Effector memory CD4-positive, alpha-beta T cell (primary cell): ENCODE results near the gene TMEM17.

Source experiments
- DNase-seq, 3 donors: peaks; one replicate each; pipeline ENCODE4 v3.0.0-alpha.2; 2020
- H3K27ac ChIP-seq: 2 replicates; pipeline ENCODE4 v1.7.0; 2013; ENCODE audit warnings: mild to moderate bottlenecking, low read length, moderate library complexity; ENCODE audit not compliant: insufficient read depth, poor library complexity, severe bottlenecking
- H3K27me3 ChIP-seq: replicated peaks from 2 replicates; pipeline ENCODE4 v1.7.0; 2013; ENCODE audit warnings: mild to moderate bottlenecking, low read length; ENCODE audit not compliant: insufficient read depth, control insufficient read depth, poor library complexity, severe bottlenecking
- H3K36me3 ChIP-seq: 2 replicates; pipeline ENCODE4 v1.7.0; 2013; ENCODE audit warnings: mild to moderate bottlenecking, low read length, moderate library complexity; ENCODE audit not compliant: control insufficient read depth, insufficient read depth
- H3K4me1 ChIP-seq: 2 replicates; pipeline ENCODE4 v1.7.0; 2013; ENCODE audit warnings: low read length, mild to moderate bottlenecking; ENCODE audit not compliant: control insufficient read depth, insufficient read depth, poor library complexity, severe bottlenecking
- H3K4me3 ChIP-seq: 2 replicates; pipeline ENCODE4 v1.7.0; 2013; ENCODE audit warnings: low read length, low read depth, mild to moderate bottlenecking; ENCODE audit not compliant: insufficient read depth, poor library complexity, severe bottlenecking
- H3K9me3 ChIP-seq: 2 replicates; pipeline ENCODE4 v1.7.0; 2013; ENCODE audit warnings: mild to moderate bottlenecking, low read length, moderate library complexity; ENCODE audit not compliant: control insufficient read depth

The TMEM17 gene

GRCh38 chr2:62512384-62512783, 6.4 kb upstream of the TMEM17 start:
- DNase-seq: no peak
- no peaks in the 10 kb centered on the region for H3K4me1 ChIP-seq
- peaks cover 3% of the 10 kb centered on the region for H3K27me3 ChIP-seq
- H3K36me3 ChIP-seq: no peaks in the 10 kb centered on the region
- no peak overlapping the region for H3K27ac ChIP-seq
- H3K4me3 ChIP-seq: no peak overlapping the region
- no peaks in the 10 kb centered on the region for H3K9me3 ChIP-seq

GRCh38 chr2:62511636-62512035, 5.6 kb upstream of the TMEM17 start:
- peaks cover 3% of the 10 kb centered on the region for H3K27me3 ChIP-seq
- DNase-seq: no peak
- H3K4me3 ChIP-seq: no peak overlapping the region
- H3K36me3 ChIP-seq: no peaks in the 10 kb centered on the region
- H3K4me1 ChIP-seq: no peaks in the 10 kb centered on the region
- no peak overlapping the region for H3K27ac ChIP-seq
- no peaks in the 10 kb centered on the region for H3K9me3 ChIP-seq

GRCh38 chr2:62506421-62506750, 391 bp upstream of the TMEM17 start:
- no peaks in the 10 kb centered on the region for H3K36me3 ChIP-seq
- H3K4me3 ChIP-seq: peak overlapping the region; percentile 58
- peaks cover 3% of the 10 kb centered on the region for H3K27me3 ChIP-seq
- no peak overlapping the region for H3K27ac ChIP-seq
- no peaks in the 10 kb centered on the region for H3K9me3 ChIP-seq
- DNase-seq: no peak
- H3K4me1 ChIP-seq: no peaks in the 10 kb centered on the region

DNA sequence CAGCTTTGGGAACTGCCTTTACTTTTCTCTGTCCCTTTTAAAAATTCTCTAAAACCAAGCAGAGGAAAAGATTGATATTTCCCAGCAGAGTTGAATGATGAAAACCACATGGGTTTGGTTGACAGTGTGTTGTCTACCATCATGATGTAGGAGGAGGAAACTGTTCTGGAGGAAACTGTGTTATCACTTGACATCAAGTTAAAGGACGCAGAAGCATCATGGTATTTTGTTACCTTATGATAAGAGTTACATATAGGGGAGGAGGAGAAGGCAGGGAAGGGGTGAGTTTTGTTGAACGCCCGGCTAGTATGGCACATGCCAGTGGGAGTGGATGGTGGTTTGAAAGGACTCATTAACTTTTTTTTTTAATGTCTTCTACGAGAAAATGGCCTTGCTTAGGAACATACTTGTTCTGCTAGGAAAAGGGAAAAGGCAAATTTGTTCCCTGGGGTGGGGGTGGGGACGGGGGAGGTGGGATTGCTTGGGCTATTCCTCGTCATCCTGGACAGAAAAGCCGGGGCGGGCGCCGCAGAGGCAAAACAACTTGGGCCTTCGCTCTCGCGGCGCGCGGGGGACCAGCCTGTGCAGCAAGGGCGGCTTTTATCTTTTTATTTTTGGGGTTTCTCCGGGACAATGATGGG, 766 bp downstream of the TMEM17 start:
- Histone ChIP-seq H3K27me3 (peaks cover 3% of the 10 kb centered on the region), H3K9me3 (no peaks in the 10 kb centered on the region), H3K4me3 (peak overlapping the region; percentile 58), H3K4me1 (no peaks in the 10 kb centered on the region), H3K27ac (no peak overlapping the region), H3K36me3 (no peaks in the 10 kb centered on the region)
- DNase-seq: no peak

- peaks cover 3% of the 10 kb centered on the region for H3K27me3 ChIP-seq
- H3K27ac ChIP-seq: no peak overlapping the region
- no peaks in the 10 kb centered on the region for H3K4me1 ChIP-seq
- no peaks in the 10 kb centered on the region for H3K9me3 ChIP-seq
- no peak overlapping the region for H3K4me3 ChIP-seq
- H3K36me3 ChIP-seq: no peaks in the 10 kb centered on the region
- no peak for DNase-seq
Observed at GRCh38 chr2:62504657-62505056, 1.3 kb downstream of the TMEM17 start.

DNA sequence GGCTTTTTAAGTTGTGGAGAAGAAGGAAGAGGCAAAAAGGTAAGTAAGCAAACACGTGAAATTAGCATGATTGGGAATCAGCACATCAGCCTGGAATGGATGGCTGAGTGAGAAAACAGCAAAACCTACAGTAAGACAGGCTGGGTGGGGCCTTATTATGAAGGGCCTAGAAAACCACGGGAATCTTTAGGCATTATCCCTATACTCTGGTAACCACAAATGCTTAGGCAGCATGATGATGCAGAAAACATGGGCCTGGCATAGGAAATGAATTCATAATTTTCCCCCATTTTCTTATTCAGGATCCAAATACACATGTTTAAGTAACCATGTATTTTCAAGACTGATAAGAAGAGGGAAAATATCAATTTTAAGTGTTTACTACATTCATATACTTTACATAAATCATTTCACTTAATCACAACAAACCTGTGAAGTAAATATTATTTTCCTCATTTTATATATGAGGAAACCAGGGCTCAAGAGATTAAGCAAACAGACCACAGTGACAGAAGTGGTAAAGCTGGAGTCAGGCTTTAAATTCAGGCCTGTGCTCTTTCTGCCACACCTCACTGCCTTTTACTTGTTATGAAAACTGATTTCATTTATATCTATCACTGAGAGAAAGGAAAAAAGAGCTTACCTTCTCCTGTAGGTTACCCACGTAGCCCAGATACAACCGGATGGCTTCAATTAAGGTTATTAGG, 4.0 kb downstream of the TMEM17 start:
- H3K27me3 ChIP-seq: no peaks in the 10 kb centered on the region
- no peaks in the 10 kb centered on the region for H3K36me3 ChIP-seq
- no peak overlapping the region for H3K27ac ChIP-seq
- H3K9me3 ChIP-seq: no peaks in the 10 kb centered on the region
- no peaks in the 10 kb centered on the region for H3K4me1 ChIP-seq
- no peak for DNase-seq
- H3K4me3 ChIP-seq: no peak overlapping the region

DNA sequence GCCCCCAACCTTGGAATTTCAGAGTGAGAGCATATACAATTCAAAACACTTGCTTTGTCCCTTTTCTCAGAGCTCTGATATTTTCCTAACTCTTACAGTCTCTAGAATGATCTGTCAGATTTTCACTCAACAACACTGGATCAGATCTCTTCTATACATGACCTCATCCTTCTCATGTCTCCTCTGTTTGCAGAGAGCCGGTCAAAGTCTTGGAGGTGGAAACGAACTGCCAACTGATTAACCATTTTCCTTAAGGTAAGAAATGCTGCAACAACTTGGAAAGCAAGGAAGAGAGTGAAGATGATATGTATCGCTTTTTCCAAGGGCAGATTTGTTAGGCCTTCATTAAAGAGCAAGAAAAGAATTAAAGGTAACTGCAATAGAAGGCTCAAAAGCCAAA, 4.9 kb downstream of the TMEM17 start:
- no peaks in the 10 kb centered on the region for H3K9me3 ChIP-seq
- no peaks in the 10 kb centered on the region for H3K27me3 ChIP-seq
- no peak overlapping the region for H3K4me3 ChIP-seq
- H3K4me1 ChIP-seq: no peaks in the 10 kb centered on the region
- no peaks in the 10 kb centered on the region for H3K36me3 ChIP-seq
- DNase-seq: no peak
- H3K27ac ChIP-seq: no peak overlapping the region

DNA sequence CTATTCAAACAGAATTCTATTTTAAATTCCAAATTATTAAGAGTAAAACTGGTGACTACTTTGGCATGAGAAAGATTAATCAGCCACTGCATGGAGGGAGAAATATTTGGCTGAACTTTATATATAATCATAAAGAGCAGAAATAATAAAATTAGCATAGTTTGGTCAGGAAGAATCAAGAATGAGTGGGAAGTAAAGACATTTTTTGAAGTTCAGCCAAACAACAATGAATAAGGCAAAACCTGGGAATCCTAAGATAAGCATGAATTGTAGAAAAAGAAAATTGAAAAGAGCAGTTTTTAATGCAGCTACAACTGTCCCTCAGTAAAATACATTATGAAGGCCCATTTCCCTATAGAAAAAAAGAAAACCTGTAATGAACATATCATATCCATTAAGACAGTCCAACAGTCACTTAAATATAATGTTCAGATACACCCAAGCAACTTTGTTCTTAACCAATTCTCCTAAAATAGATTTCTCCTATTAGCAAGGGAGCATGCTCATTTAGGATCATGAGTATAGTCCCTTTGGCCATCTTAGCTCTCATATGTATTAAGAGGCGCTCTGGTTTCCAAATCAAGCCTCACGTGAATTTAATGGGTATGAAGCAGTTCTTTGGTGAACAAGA, 6.5 kb downstream of the TMEM17 start:
- H3K9me3 ChIP-seq: no peaks in the 10 kb centered on the region
- H3K27ac ChIP-seq: no peak overlapping the region

DNA sequence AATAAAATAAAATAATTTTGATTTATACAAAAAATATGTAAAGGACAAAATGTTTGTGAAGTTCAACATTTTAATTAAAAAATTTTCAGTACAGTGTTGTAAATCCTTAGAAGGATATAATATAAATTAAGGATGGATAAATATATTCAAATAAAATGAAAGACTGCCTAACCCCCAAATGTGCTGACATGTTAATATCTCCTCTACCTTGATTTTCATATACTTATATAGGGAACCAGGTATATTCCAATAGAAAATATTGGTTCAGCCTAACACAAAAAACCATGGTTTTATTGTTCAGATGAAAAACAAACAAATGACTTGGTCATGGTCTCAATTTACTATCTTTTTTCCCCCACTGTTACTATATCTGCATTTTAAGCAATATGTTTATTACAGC, 7.3 kb downstream of the TMEM17 start:
- DNase-seq: no peak
- Histone ChIP-seq H3K27ac (no peak overlapping the region), H3K9me3 (no peaks in the 10 kb centered on the region)

More for the DNA sequence above, 6.5 kb downstream of the TMEM17 start:
- no peak for DNase-seq
- no peaks in the 10 kb centered on the region for H3K36me3 ChIP-seq
- H3K4me3 ChIP-seq: no peak overlapping the region
- H3K4me1 ChIP-seq: no peaks in the 10 kb centered on the region
- H3K27me3 ChIP-seq: no peaks in the 10 kb centered on the region

GRCh38 chr2:62495761-62496160, 10.2 kb downstream of the TMEM17 start:
- Histone ChIP-seq H3K4me3 (no peak overlapping the region), H3K4me1 (no peaks in the 10 kb centered on the region), H3K27me3 (no peaks in the 10 kb centered on the region), H3K27ac (no peak overlapping the region), H3K9me3 (no peaks in the 10 kb centered on the region), H3K36me3 (no peaks in the 10 kb centered on the region)
- no peak for DNase-seq

More for the DNA sequence above, 7.3 kb downstream of the TMEM17 start:
- no peaks in the 10 kb centered on the region for H3K36me3 ChIP-seq
- no peaks in the 10 kb centered on the region for H3K27me3 ChIP-seq
- H3K4me3 ChIP-seq: no peak overlapping the region
- H3K4me1 ChIP-seq: no peaks in the 10 kb centered on the region
